Activated CD8-positive, alpha-beta T cell treated with anti-CD3 and anti-CD28 coated beads, Interleukin-2, amount 10 ng/mL, durations not matched to agents 7 days and 5 days (primary cell): Measurements from ENCODE around the gene CAPN11. TPM values are rescaled to one million over a fixed set of nuclear protein-coding genes. Genes with fewer than 3 reads are reported as not detected.

Experiments used
- ATAC-seq: fragments of 150-1000 bp; cut with Tn5 transposase; one replicate; pipeline ENCODE4 v1.10.0; 2021; ENCODE audit warnings: moderate library complexity
- CTCF ChIA-PET: fragments of 350-600 bp; sonication (Branson Sonifier 250); formaldehyde crosslinking; loops from one replicate; lab custom pipeline; 2021; ENCODE audit warnings: antibody characterized with exemption; lab: Charles Lee
- POLR2A ChIA-PET: fragments of 350-600 bp; sonication (Branson Sonifier 250); formaldehyde crosslinking; loops from one replicate; lab custom pipeline; 2021; ENCODE audit warnings: antibody characterized with exemption; lab: Charles Lee
- DNase-seq: peaks from one replicate; pipeline ENCODE4 v3.0.0-alpha.2; 2020
- H3K27ac Mint-ChIP-seq: one replicate; pipeline ENCODE4 v1.8.0; 2021; ENCODE audit warnings: mild to moderate bottlenecking, mixed read lengths
- H3K27me3 Mint-ChIP-seq: one replicate; pipeline ENCODE4 v1.8.0; 2021; ENCODE audit warnings: low read depth, mixed read lengths
- H3K36me3 Mint-ChIP-seq: one replicate; pipeline ENCODE4 v1.8.0; 2021; ENCODE audit warnings: low read depth, mixed read lengths
- H3K4me1 Mint-ChIP-seq: one replicate; pipeline ENCODE4 v1.8.0; 2021; ENCODE audit warnings: low read depth, mixed read lengths
- H3K4me3 Mint-ChIP-seq: one replicate; pipeline ENCODE4 v1.8.0; 2021; ENCODE audit warnings: mild to moderate bottlenecking, mixed read lengths
- H3K9me3 Mint-ChIP-seq: one replicate; pipeline ENCODE4 v1.8.0; 2022; ENCODE audit warnings: mixed read lengths; ENCODE audit not compliant: insufficient read depth
- total RNA-seq, 2 experiments: library from RNA; stranded (reverse); gene quantifications; one replicate each; pipeline ENCODE4 v1.2.3, GENCODE V29; 2021

CAPN11 gene
- under 1 TPM; 0.58 to 0.70 TPM for total RNA-seq

DNA sequence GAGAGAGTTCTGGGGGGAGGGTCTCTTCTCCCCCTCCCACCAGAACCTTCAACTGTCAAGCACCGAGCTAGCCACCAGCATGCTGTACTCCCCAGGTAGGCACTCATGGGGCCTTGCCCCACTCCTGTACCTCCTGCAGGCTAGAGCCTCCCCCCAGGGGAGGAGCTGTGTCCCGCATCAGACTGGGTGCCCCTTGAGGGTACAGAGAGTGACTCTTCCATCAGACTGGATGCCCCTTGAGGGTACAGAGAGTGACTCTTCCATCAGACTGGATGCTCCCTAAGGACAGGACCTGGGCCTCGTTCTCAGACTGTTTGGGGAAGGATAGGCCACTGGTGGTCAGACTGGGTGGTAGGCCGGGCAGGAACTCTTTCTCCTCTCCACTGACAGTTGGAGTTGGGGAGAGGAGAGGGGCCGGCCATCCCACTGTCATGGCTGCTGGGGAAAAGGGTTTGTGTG is at the start of gene CAPN11:
Gene CAPN11 (plus strand): TSS at position 51 of the 459 bp plus-strand sequence. CDS start 29 bp downstream, at position 80.
- H3K27ac Mint-ChIP-seq: no peak within 1 kb of the TSS
- H3K4me3 Mint-ChIP-seq: no peak within 1 kb of the TSS
- H3K36me3 Mint-ChIP-seq: no peaks in the 10 kb centered on the region
- POLR2A ChIA-PET: no interaction called here
- peaks cover 4% of the 10 kb centered on the region for H3K4me1 Mint-ChIP-seq
- CTCF ChIA-PET: no interaction called here
- DNase-seq (no peak), ATAC-seq (no peak)
- H3K27me3 Mint-ChIP-seq: peaks cover 5% of the 10 kb centered on the region
- no peaks in the 10 kb centered on the region for H3K9me3 Mint-ChIP-seq

- H3K27me3 Mint-ChIP-seq: no peaks in the 10 kb centered on the region
- ATAC-seq (no peak), DNase-seq (no peak)
- ChIA-PET POLR2A (interaction anchor here (1.5 kb wide), 1 partner anchor 15 kb away, joined by 7 read pairs; no protein-coding TSS in a partner anchor), CTCF (interaction anchor here (1.2 to 1.7 kb wide), 3 partner anchors 12 to 204 kb away, joined by 3 to 8 read pairs (median 4); partner anchors contain the start of gene AARS2)
- no peak overlapping the region for H3K4me3 Mint-ChIP-seq
- peaks cover 27% of the 10 kb centered on the region for H3K4me1 Mint-ChIP-seq
- no peaks in the 10 kb centered on the region for H3K9me3 Mint-ChIP-seq
- no peak overlapping the region for H3K27ac Mint-ChIP-seq
- peaks cover 55% of the 10 kb centered on the region for H3K36me3 Mint-ChIP-seq
Measured at GRCh38 chr6:44109212-44109611, 49.4 kb upstream of the CAPN11 start.

DNA sequence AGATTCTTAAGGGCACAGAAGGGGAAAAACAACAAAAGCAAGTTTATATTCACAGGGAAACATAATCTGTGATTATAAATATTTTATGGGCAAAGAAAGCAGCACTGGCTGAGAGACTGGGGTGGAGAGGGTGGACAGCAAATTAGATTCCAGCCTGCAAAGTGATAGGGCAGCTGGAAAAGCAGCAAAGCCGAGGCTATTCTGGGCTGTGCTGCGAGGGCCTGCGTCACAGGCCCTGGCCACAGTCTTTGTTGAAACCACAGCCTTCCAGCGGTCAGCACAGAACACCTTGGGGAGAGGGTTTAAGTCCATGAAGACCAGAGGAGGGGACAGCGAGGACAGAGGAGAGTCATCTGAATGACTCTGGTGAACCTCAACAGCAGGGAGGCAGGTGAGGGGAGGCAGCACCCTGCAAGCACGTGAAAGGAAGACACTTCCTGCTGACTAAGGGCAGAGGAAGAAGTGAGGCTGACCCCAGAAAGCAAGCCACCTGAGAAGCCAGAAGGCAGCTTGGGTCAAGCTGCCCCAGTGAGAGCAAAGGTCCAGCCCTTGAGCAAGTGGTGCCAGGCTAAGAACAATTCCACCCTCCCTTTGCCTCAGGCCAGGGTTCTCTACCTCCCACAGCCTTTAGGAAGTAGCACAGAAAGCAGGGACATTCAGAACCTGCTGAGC is 48.5 kb upstream of the CAPN11 start:
- H3K27me3 Mint-ChIP-seq: no peaks in the 10 kb centered on the region
- H3K4me3 Mint-ChIP-seq: no peak overlapping the region
- ChIA-PET CTCF (interaction anchor here (1.3 to 2.4 kb wide), 2 partner anchors 13 to 14 kb away, joined by 8 to 13 read pairs; no protein-coding TSS in a partner anchor), POLR2A (interaction anchor here (0.8 kb wide), 1 partner anchor 132 kb away, joined by 3 read pairs; no protein-coding TSS in a partner anchor)
- no peaks in the 10 kb centered on the region for H3K9me3 Mint-ChIP-seq
- peaks cover 22% of the 10 kb centered on the region for H3K4me1 Mint-ChIP-seq
- H3K36me3 Mint-ChIP-seq: peaks cover 48% of the 10 kb centered on the region
- no peak for DNase-seq
- peak overlapping the region; percentile 54 for H3K27ac Mint-ChIP-seq
- no peak for ATAC-seq

GRCh38 chr6:44110966-44111365 is 47.7 kb upstream of the CAPN11 start:
- no peak for ATAC-seq
- Mint-ChIP-seq H3K27ac (no peak overlapping the region), H3K36me3 (peaks cover 52% of the 10 kb centered on the region), H3K27me3 (no peaks in the 10 kb centered on the region), H3K9me3 (no peaks in the 10 kb centered on the region), H3K4me3 (no peak overlapping the region), H3K4me1 (peaks cover 26% of the 10 kb centered on the region)
- no peak for DNase-seq
- ChIA-PET POLR2A (interaction anchor here (0.8 to 1.1 kb wide), 2 partner anchors 131 to 145 kb away, joined by 3 read pairs; no protein-coding TSS in a partner anchor), CTCF (interaction anchor here (1.1 to 2.4 kb wide), 4 partner anchors 12 to 31 kb away, joined by 3 to 13 read pairs (median 4); no protein-coding TSS in a partner anchor)

DNA sequence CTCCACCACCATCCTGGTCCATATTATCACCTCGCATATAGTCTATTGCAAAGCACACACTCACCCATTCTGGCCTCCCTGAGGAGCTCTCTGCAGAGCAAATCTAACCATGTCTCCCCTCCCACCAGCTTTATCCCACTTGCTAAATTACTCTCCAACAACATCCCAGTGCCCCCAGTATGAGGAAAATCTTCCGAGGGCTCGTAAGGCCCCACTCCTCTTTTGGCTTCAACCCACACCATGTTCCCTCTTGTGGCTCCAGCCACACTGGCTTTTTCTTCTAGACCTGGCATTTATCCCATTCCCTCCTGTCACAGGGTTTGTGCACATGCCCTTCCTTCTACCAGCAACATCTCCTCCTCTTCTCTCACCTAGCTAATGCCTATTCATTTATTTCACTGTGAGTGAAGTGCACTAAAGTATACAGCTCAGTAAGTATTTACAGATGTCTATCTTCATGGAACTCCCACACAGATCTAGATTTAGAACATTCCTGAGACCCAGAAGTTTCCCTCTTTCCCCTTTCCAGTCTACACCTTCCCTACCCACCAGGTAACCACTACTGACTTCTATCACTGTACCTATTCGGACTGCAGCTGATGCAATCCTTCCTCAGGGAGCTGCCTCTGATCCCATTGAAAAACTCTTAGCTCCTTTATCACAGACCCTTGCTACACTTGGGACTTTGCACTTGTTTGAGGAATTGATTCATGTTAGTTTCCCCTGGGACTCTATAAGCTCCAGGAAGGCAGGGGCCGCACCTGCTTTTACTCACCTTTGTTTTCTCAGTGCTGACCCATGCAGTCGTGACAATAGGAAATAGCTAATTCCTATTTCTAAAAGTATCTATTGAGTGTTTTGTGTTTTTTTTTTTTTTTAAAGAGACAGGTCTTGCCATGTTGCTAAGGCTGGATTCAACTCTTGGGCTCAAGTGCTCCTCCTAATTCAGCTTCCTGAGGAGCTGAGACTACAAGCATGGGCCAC is 46.9 kb upstream of the CAPN11 start:
- H3K4me3 Mint-ChIP-seq: no peak overlapping the region
- peaks cover 32% of the 10 kb centered on the region for H3K4me1 Mint-ChIP-seq
- DNase-seq (no peak), ATAC-seq (no peak)
- CTCF ChIA-PET: interaction anchor here (0.6 to 2.4 kb wide), 5 partner anchors 12 to 32 kb away, joined by 3 to 13 read pairs (median 3); no protein-coding TSS in a partner anchor
- H3K27me3 Mint-ChIP-seq: no peaks in the 10 kb centered on the region
- H3K27ac Mint-ChIP-seq: peak overlapping the region; percentile 5
- H3K9me3 Mint-ChIP-seq: no peaks in the 10 kb centered on the region
- peaks cover 54% of the 10 kb centered on the region for H3K36me3 Mint-ChIP-seq
- POLR2A ChIA-PET: interaction anchor here (0.7 to 1.1 kb wide), 2 partner anchors 145 to 465 kb away, joined by 3 read pairs; no protein-coding TSS in a partner anchor

GRCh38 chr6:44113414-44113813 is 45.2 kb upstream of the CAPN11 start:
- Mint-ChIP-seq H3K9me3 (no peaks in the 10 kb centered on the region), H3K36me3 (peaks cover 62% of the 10 kb centered on the region), H3K4me3 (no peak overlapping the region), H3K4me1 (peaks cover 45% of the 10 kb centered on the region), H3K27ac (no peak overlapping the region), H3K27me3 (no peaks in the 10 kb centered on the region)
- no peak for ATAC-seq
- ChIA-PET CTCF (interaction anchor here (1.2 to 1.3 kb wide), 2 partner anchors 10 to 17 kb away, joined by 3 read pairs; no protein-coding TSS in a partner anchor), POLR2A (no interaction called here)
- no peak for DNase-seq

DNA sequence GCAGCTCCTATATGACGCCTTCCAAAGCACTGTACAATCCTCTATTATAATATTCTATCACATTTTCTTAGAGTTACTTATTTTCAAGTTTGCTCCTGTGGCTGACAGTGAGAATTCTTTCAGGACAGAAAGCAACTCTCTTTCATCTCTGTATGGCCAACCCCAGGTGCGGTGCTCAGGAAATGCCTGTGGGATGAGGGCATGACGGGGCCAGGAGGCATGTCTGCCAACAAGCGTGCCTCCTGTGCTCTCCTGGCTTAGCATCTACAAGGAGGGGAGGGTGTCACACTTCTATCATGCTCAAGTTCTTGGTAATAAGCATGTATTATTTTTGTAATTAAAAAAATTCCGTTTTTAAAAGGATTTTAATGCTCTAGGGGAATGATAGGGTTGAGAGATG is 42.8 kb upstream of the CAPN11 start:
- no peak overlapping the region for H3K27ac Mint-ChIP-seq
- no peak overlapping the region for H3K4me3 Mint-ChIP-seq
- peaks cover 48% of the 10 kb centered on the region for H3K36me3 Mint-ChIP-seq
- ATAC-seq (no peak), DNase-seq (no peak)
- H3K9me3 Mint-ChIP-seq: no peaks in the 10 kb centered on the region
- POLR2A ChIA-PET: interaction anchor here (0.7 kb wide), 1 partner anchor 15 kb away, joined by 3 read pairs; no protein-coding TSS in a partner anchor
- CTCF ChIA-PET: interaction anchor here (1.6 to 3.1 kb wide), 2 partner anchors 9 to 16 kb away, joined by 4 to 9 read pairs; no protein-coding TSS in a partner anchor
- peaks cover 53% of the 10 kb centered on the region for H3K4me1 Mint-ChIP-seq
- H3K27me3 Mint-ChIP-seq: no peaks in the 10 kb centered on the region

GRCh38 chr6:44116641-44117382 is 41.8 kb upstream of the CAPN11 start:
- Mint-ChIP-seq H3K9me3 (no peaks in the 10 kb centered on the region), H3K36me3 (peaks cover 41% of the 10 kb centered on the region), H3K4me1 (peaks cover 52% of the 10 kb centered on the region), H3K27ac (no peak overlapping the region), H3K4me3 (no peak overlapping the region), H3K27me3 (no peaks in the 10 kb centered on the region)
- ATAC-seq: no peak
- DNase-seq: no peak
- POLR2A ChIA-PET: interaction anchor here (0.7 kb wide), 1 partner anchor 14 kb away, joined by 3 read pairs; no protein-coding TSS in a partner anchor
- CTCF ChIA-PET: interaction anchor here (0.8 to 3.1 kb wide), 7 partner anchors 8 to 34 kb away, joined by 3 to 9 read pairs (median 4); no protein-coding TSS in a partner anchor

- POLR2A ChIA-PET: no interaction called here
- CTCF ChIA-PET: interaction anchor here (0.8 to 3.1 kb wide), 7 partner anchors 13 to 56 kb away, joined by 3 to 9 read pairs (median 4); no protein-coding TSS in a partner anchor
Measured at GRCh38 chr6:44117397-44118128, 41.1 kb upstream of the CAPN11 start.

GRCh38 chr6:44119704-44120262 is 38.8 kb upstream of the CAPN11 start:
- Mint-ChIP-seq H3K27ac (no peak overlapping the region), H3K4me3 (no peak overlapping the region), H3K27me3 (no peaks in the 10 kb centered on the region), H3K9me3 (no peaks in the 10 kb centered on the region), H3K36me3 (peaks cover 35% of the 10 kb centered on the region), H3K4me1 (peaks cover 80% of the 10 kb centered on the region)
- ChIA-PET POLR2A (no interaction called here), CTCF (interaction anchor here (1.1 kb wide), 1 partner anchor 23 kb away, joined by 3 read pairs; no protein-coding TSS in a partner anchor)
- ATAC-seq (no peak), DNase-seq (no peak)

More at GRCh38 chr6:44117397-44118128, 41.1 kb upstream of the CAPN11 start:
- no peak for ATAC-seq
- Mint-ChIP-seq H3K4me1 (peaks cover 58% of the 10 kb centered on the region), H3K9me3 (no peaks in the 10 kb centered on the region), H3K27ac (no peak overlapping the region), H3K4me3 (no peak overlapping the region), H3K27me3 (no peaks in the 10 kb centered on the region), H3K36me3 (peaks cover 35% of the 10 kb centered on the region)
- no peak for DNase-seq
